Caco-2 (cell line): Measurements from ENCODE around the gene RASSF3. TPM values are rescaled to one million over a fixed set of nuclear protein-coding genes. Genes with fewer than 3 reads are reported as not detected.
"Not testable (repeated sequence)": the region's sequence is repeated elsewhere in the genome, so short reads cannot be mapped to it uniquely, and the experiment has no call there.

Experiments used
- BruUV-seq: library from RNA; stranded (reverse); fragments of 400-500 nt; replicated peaks from 2 replicates; lab custom pipeline; 2021; lab: Mats Ljungman, UMichigan
- CTCF ChIA-PET: fragments of 300-600 bp; sonication (Branson Sonifier 250); formaldehyde crosslinking; loops from one replicate; lab custom pipeline; 2022; ENCODE audit warnings: antibody characterized with exemption; lab: Charles Lee
- POLR2A ChIA-PET: fragments of 300-600 bp; sonication (Branson Sonifier 250); formaldehyde crosslinking; loops from one replicate; lab custom pipeline; 2022; ENCODE audit warnings: antibody characterized with exemption; lab: Charles Lee
- DNase-seq, 2 experiments: peaks; one replicate each; pipeline versions ENCODE4 v3.0.0 to v3.0.0-alpha.2; 2020 to 2022
- H3K27me3 ChIP-seq: replicated peaks from 2 replicates; pipeline ENCODE4 v1.6.0; 2011; ENCODE audit warnings: low read length; ENCODE audit not compliant: control insufficient read depth, insufficient read depth
- H3K36me3 ChIP-seq: 2 replicates; pipeline ENCODE4 v1.5.1; 2011; ENCODE audit warnings: low read length; ENCODE audit not compliant: control insufficient read depth, insufficient read depth
- H3K4me1 ChIP-seq: fragments of 250-450 bp; sonication (Bioruptor Pico); 2 replicates; pipeline ENCODE4 v1.5.1; 2020; ENCODE audit warnings: mild to moderate bottlenecking
- H3K4me3 ChIP-seq: 2 replicates; pipeline ENCODE4 v1.5.1; 2011; ENCODE audit warnings: low read depth, mild to moderate bottlenecking, control low read depth, low read length
- H3K9me3 ChIP-seq: fragments of 250-450 bp; sonication (Bioruptor Pico); 2 replicates; pipeline ENCODE4 v1.5.1; 2020; ENCODE audit warnings: mild to moderate bottlenecking, moderate library complexity
- H3K27ac Mint-ChIP-seq: one replicate; pipeline ENCODE4 v1.8.0; 2022; ENCODE audit warnings: mixed read lengths; ENCODE audit not compliant: unreplicated experiment
- H3K27me3 Mint-ChIP-seq: one replicate; pipeline ENCODE4 v1.8.0; 2022; ENCODE audit warnings: mixed read lengths; ENCODE audit not compliant: insufficient read depth, unreplicated experiment
- H3K36me3 Mint-ChIP-seq: one replicate; pipeline ENCODE4 v1.8.0; 2022; ENCODE audit warnings: mild to moderate bottlenecking, mixed read lengths; ENCODE audit not compliant: insufficient read depth, unreplicated experiment
- H3K4me1 Mint-ChIP-seq: one replicate; pipeline ENCODE4 v1.8.0; 2022; ENCODE audit warnings: low read depth, mixed read lengths; ENCODE audit not compliant: unreplicated experiment
- H3K4me3 Mint-ChIP-seq: one replicate; pipeline ENCODE4 v1.8.0; 2022; ENCODE audit warnings: mild to moderate bottlenecking, moderate library complexity, mixed read lengths; ENCODE audit not compliant: unreplicated experiment
- H3K9me3 Mint-ChIP-seq: one replicate; pipeline ENCODE4 v1.8.0; 2022; ENCODE audit warnings: mixed read lengths; ENCODE audit not compliant: unreplicated experiment
- intact Hi-C: fragments of 100-400 bp; cut with micrococcal nuclease; formaldehyde crosslinking; loops from one replicate; pipeline ENCODE4 v1.10.0; 2022; ENCODE audit not compliant: unreplicated experiment
- total RNA-seq: library from RNA; stranded (reverse); gene quantifications from 2 replicates; pipeline ENCODE4 v1.2.3, GENCODE V29; 2022
- TF ChIP-seq, protein P1 (sequence below), 2 experiments: fragments of 200-600 bp in 1 of 2; IDR thresholded peaks; 1 replicate in 1 of 2; 2 replicates in 1 of 2; pipeline versions ENCODE4 v1.5.1 to v1.8.0; 2011 to 2022; ENCODE audit warnings: antibody characterized with exemption in 1 of 2, control low read depth in 1 of 2, inconsistent platforms in 1 of 2, low read depth in 1 of 2, low read length in 1 of 2, mild to moderate bottlenecking in 1 of 2, moderate library complexity in 1 of 2; ENCODE audit not compliant: insufficient read depth in 1 of 2, severe bottlenecking in 1 of 2, unreplicated experiment in 1 of 2

The RASSF3 gene
- total RNA-seq, 1 experiment from 2014 or later: 25.7 TPM

DNA sequence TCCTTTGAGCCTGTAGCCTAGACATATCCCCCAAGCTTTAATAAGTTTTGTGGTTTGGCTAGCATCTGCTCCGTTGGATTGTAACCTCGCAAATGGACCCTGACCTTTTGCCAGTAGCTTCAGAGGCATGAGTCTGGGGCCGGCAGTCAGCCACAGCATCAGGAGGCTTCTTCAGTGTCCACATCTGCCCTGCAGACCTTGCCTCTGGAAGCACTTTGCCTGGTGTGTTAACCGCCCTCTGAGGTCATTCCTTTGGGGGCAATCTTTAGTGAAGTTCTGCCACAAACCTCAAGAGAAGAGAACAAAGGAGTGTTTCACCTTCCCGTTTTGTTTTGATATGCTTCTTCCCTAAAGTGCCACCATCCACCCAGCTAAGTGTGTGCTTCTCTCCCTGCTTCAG is 77.5 kb downstream of the RASSF3 start:
- TF ChIP-seq, protein P1, sequence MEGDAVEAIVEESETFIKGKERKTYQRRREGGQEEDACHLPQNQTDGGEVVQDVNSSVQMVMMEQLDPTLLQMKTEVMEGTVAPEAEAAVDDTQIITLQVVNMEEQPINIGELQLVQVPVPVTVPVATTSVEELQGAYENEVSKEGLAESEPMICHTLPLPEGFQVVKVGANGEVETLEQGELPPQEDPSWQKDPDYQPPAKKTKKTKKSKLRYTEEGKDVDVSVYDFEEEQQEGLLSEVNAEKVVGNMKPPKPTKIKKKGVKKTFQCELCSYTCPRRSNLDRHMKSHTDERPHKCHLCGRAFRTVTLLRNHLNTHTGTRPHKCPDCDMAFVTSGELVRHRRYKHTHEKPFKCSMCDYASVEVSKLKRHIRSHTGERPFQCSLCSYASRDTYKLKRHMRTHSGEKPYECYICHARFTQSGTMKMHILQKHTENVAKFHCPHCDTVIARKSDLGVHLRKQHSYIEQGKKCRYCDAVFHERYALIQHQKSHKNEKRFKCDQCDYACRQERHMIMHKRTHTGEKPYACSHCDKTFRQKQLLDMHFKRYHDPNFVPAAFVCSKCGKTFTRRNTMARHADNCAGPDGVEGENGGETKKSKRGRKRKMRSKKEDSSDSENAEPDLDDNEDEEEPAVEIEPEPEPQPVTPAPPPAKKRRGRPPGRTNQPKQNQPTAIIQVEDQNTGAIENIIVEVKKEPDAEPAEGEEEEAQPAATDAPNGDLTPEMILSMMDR (IDR thresholded peaks at IDR 0.05; ENCODE audit: insufficient read depth in 1 of 2, low read depth in 1 of 2, low read length in 1 of 2, severe bottlenecking in 1 of 2, unreplicated experiment in 1 of 2): no peak
- H3K9me3 ChIP-seq: no peaks in the 10 kb centered on the region
- no TSS peak for BruUV-seq
- no peak for DNase-seq
- no peaks in the 10 kb centered on the region for H3K27me3 ChIP-seq
- no peaks in the 10 kb centered on the region for H3K9me3 Mint-ChIP-seq
- no peak overlapping the region for H3K4me3 Mint-ChIP-seq
- no peaks in the 10 kb centered on the region for H3K4me1 Mint-ChIP-seq
- H3K36me3 Mint-ChIP-seq: peaks cover 23% of the 10 kb centered on the region
- H3K27ac Mint-ChIP-seq: no peak overlapping the region
- ChIA-PET CTCF (no interaction called here), POLR2A (no interaction called here)
- no peaks in the 10 kb centered on the region for H3K4me1 ChIP-seq
- H3K36me3 ChIP-seq: no peaks in the 10 kb centered on the region; the same call in 1 of the 2 replicates
- H3K4me3 ChIP-seq: no peak overlapping the region
- intact Hi-C loops: no loop called here
- H3K27me3 Mint-ChIP-seq: no peaks in the 10 kb centered on the region

DNA sequence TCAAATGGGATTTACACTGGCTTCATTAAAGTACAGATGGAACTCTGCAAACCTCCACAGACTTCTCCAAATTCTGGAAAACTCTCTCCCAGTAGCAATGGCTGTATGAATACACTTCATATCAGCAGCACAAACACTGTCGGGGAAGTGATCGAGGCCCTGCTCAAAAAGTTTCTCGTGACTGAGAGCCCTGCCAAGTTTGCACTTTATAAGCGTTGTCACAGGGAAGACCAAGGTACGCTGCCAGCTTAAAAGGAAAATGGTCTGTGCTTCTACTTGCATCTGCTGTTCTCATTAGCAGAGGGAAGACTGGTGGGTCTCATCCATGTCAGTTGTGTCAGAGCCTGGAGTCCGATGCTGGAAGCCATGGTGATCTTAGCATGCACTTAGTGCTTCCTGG is 77.9 kb downstream of the RASSF3 start:
- no peaks in the 10 kb centered on the region for H3K9me3 Mint-ChIP-seq
- CTCF ChIA-PET: no interaction called here
- Histone ChIP-seq H3K36me3 (no peaks in the 10 kb centered on the region; the same call in 1 of the 2 replicates), H3K27me3 (no peaks in the 10 kb centered on the region), H3K9me3 (no peaks in the 10 kb centered on the region), H3K4me1 (no peaks in the 10 kb centered on the region), H3K4me3 (no peak overlapping the region)
- no peak overlapping the region for H3K27ac Mint-ChIP-seq
- TF ChIP-seq, protein P1 (IDR thresholded peaks at IDR 0.05; ENCODE audit: insufficient read depth in 1 of 2, low read depth in 1 of 2, low read length in 1 of 2, severe bottlenecking in 1 of 2, unreplicated experiment in 1 of 2): no peak
- intact Hi-C loops: no loop called here
- BruUV-seq: no TSS peak
- POLR2A ChIA-PET: no interaction called here
- no peaks in the 10 kb centered on the region for H3K27me3 Mint-ChIP-seq
- no peak for DNase-seq
- H3K36me3 Mint-ChIP-seq: peaks cover 23% of the 10 kb centered on the region
- H3K4me3 Mint-ChIP-seq: no peak overlapping the region
- no peaks in the 10 kb centered on the region for H3K4me1 Mint-ChIP-seq

DNA sequence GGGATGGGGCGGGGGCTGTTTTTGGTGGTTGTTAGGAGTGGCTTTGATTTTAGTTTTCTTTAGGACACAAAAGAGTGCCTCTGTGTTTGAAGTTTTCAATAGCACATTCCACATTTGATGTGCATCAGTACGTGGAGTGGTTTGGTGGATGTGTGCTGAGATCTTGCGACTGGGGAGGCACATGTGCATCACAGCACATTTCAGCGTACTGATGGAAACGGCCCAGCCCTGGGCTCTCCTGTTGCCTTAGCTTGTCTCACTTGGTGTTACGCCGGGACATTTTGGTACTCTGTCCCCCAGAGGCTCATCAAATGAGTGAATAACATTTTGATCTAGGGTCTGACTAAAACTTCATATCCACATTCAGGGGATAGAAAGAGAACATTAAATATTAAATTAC is 78.4 kb downstream of the RASSF3 start:
- no TSS peak for BruUV-seq
- Histone ChIP-seq H3K4me3 (no peak overlapping the region), H3K9me3 (no peaks in the 10 kb centered on the region), H3K36me3 (no peaks in the 10 kb centered on the region; the same call in 1 of the 2 replicates), H3K4me1 (no peaks in the 10 kb centered on the region), H3K27me3 (no peaks in the 10 kb centered on the region)
- no peak overlapping the region for H3K27ac Mint-ChIP-seq
- DNase-seq: no peak
- no peak overlapping the region for H3K4me3 Mint-ChIP-seq
- H3K9me3 Mint-ChIP-seq: no peaks in the 10 kb centered on the region
- ChIA-PET POLR2A (no interaction called here), CTCF (no interaction called here)
- H3K27me3 Mint-ChIP-seq: no peaks in the 10 kb centered on the region
- peaks cover 20% of the 10 kb centered on the region for H3K36me3 Mint-ChIP-seq
- TF ChIP-seq, protein P1 (IDR thresholded peaks at IDR 0.05; ENCODE audit: insufficient read depth in 1 of 2, low read depth in 1 of 2, low read length in 1 of 2, severe bottlenecking in 1 of 2, unreplicated experiment in 1 of 2): no peak
- H3K4me1 Mint-ChIP-seq: peaks cover under 1% of the 10 kb centered on the region
- intact Hi-C loops: no loop called here

DNA sequence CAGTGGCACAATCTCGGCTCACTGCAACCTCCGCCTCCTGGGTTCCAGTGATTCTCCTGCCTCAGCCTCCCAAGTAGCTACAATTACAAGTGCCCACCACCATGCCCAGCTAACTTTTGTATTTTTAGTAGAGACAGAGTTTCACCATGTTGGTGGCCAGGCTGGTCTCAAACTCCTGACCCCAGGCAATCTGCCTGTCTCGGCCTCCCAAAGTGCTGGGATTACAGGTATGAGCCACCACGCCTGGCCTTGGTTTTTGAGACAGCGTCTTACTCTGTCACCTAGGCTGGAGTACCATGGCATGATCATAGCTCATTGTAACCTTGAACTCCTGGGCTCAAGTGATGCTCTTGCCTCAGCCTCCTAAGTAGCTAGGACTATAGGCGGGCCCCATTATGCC is 79.9 kb downstream of the RASSF3 start:
- Mint-ChIP-seq H3K4me1 (peaks cover 11% of the 10 kb centered on the region), H3K36me3 (peaks cover 21% of the 10 kb centered on the region)
- POLR2A ChIA-PET, CTCF ChIA-PET, H3K9me3 Mint-ChIP-seq, intact Hi-C loops, BruUV-seq, H3K36me3 ChIP-seq, H3K27me3 ChIP-seq, DNase-seq, H3K27me3 Mint-ChIP-seq, H3K4me1 ChIP-seq, H3K4me3 Mint-ChIP-seq, H3K9me3 ChIP-seq, H3K27ac Mint-ChIP-seq, H3K4me3 ChIP-seq: not testable (repeated sequence)
